K562 (cell line): Measurements from ENCODE around the gene DNAH8. TPM values are rescaled to one million over a fixed set of nuclear protein-coding genes. Genes with fewer than 3 reads are reported as not detected.
A peak's percentile ranks its signal among the peaks of the same experiment; 100 is the strongest.

Source experiments
- ATAC-seq: fragments of 200-7000 bp; cut with Tn5 transposase; 3 replicates; pipeline ENCODE4 v1.9.1; 2020; ENCODE audit warnings: moderate library complexity
- BruUV-seq: library from RNA; stranded (reverse); fragments of 400-500 nt; replicated peaks from 2 replicates; lab custom pipeline; 2021; lab: Mats Ljungman, UMichigan
- CTCF ChIA-PET: fragments of 300-600 bp; formaldehyde crosslinking; extraction: SDS; loops from one replicate; lab custom pipeline; 2021; ENCODE audit warnings: low intra/inter-chr PET ratio; lab: Yijun Ruan, JAX
- POLR2A ChIA-PET: fragments of 300-600, 350-650 bp; sonication (Branson Sonifier 250); formaldehyde crosslinking; extraction: SDS; loops from one replicate; lab custom pipeline; 2021; ENCODE audit warnings: antibody characterized with exemption, inconsistent platforms; lab: Yijun Ruan, JAX
- DNase-seq, 4 experiments: peaks; one replicate each; pipeline versions ENCODE4 v3.0.0 to v3.0.0-alpha.2; 2011 to 2018; ENCODE audit warnings: low spot score in 3 of 4, mixed read lengths in 3 of 4; ENCODE audit errors: extremely low read depth in 1 of 4
- FAIRE-seq: peaks from 2 replicates; lab custom pipeline; 2011; peaks lifted over from hg19 to GRCh38; lab: Jason Lieb, UNC
- H2AFZ ChIP-seq: 2 replicates; pipeline ENCODE4 v1.6.0; 2011; ENCODE audit warnings: low read depth, low read length, control low read depth, inconsistent platforms
- H3K27ac ChIP-seq: fragments of 200-600 bp; 3 replicates; pipeline ENCODE4 v1.8.0; 2011; ENCODE audit warnings: low read depth, mild to moderate bottlenecking, control low read depth, inconsistent platforms, low read length, moderate library complexity, mixed read lengths; ENCODE audit errors: extremely low read depth
- H3K27me3 ChIP-seq, 2 experiments: fragments of 300-600 bp in 1 of 2; 2 replicates in 1 of 2; 3 replicates in 1 of 2; pipeline versions ENCODE4 v1.6.0 to v1.8.0; 2011; ENCODE audit warnings: inconsistent platforms in 2 of 2, low read length in 2 of 2, mild to moderate bottlenecking in 1 of 2, mixed read lengths in 1 of 2, moderate library complexity in 1 of 2; ENCODE audit not compliant: control insufficient read depth in 2 of 2, insufficient read depth in 2 of 2
- H3K36me3 ChIP-seq: fragments of 300-600 bp; 3 replicates; pipeline ENCODE4 v1.8.0; 2011; ENCODE audit warnings: mild to moderate bottlenecking, low read length, inconsistent platforms; ENCODE audit not compliant: control insufficient read depth, insufficient read depth
- H3K4me1 ChIP-seq, 2 experiments: fragments of 200-600 bp in 1 of 2; replicated peaks in 1 of 2; 2 replicates in 1 of 2; 3 replicates in 1 of 2; pipeline versions ENCODE4 v1.5.1 to v1.8.0; 2011; ENCODE audit warnings: inconsistent platforms in 2 of 2, low read length in 2 of 2, mild to moderate bottlenecking in 1 of 2, mixed read lengths in 1 of 2, moderate library complexity in 1 of 2; ENCODE audit not compliant: control insufficient read depth in 2 of 2, insufficient read depth in 2 of 2
- H3K4me2 ChIP-seq: 2 replicates; pipeline ENCODE4 v1.6.1; 2011; ENCODE audit warnings: low read length, control low read depth, inconsistent platforms, mixed read lengths; ENCODE audit not compliant: insufficient read depth
- H3K4me3 ChIP-seq: fragments of 200-600 bp; sonication (generic), shearing (Covaris generic); 2 replicates; pipeline ENCODE4 v1.5.1; 2016; ENCODE audit warnings: control low read depth, inconsistent platforms
- H3K79me2 ChIP-seq: fragments of 200-600 bp; 3 replicates; pipeline ENCODE4 v1.8.0; 2011; ENCODE audit warnings: low read length, inconsistent platforms; ENCODE audit not compliant: control insufficient read depth, insufficient read depth
- H3K9ac ChIP-seq, 2 experiments: 2 replicates each; pipeline versions ENCODE4 v1.6.0 to v1.6.1; 2011; ENCODE audit warnings: low read depth in 2 of 2, low read length in 2 of 2, control low read depth in 1 of 2, inconsistent platforms in 1 of 2, mild to moderate bottlenecking in 1 of 2, mixed read lengths in 1 of 2; ENCODE audit not compliant: insufficient read depth in 1 of 2
- H3K9me1 ChIP-seq: one replicate; pipeline ENCODE4 v1.6.0; 2011; ENCODE audit warnings: inconsistent platforms, mild to moderate bottlenecking, low read length, moderate library complexity; ENCODE audit not compliant: control insufficient read depth, insufficient read depth
- H3K9me3 ChIP-seq: replicated peaks from 2 replicates; pipeline ENCODE4 v1.5.1; 2011; ENCODE audit warnings: low read depth, low read length, inconsistent platforms; ENCODE audit not compliant: control insufficient read depth, insufficient read depth
- H4K20me1 ChIP-seq: replicated peaks from 2 replicates; pipeline ENCODE4 v1.6.1; 2011; ENCODE audit warnings: low read length, inconsistent platforms, mixed read lengths; ENCODE audit not compliant: control insufficient read depth, insufficient read depth
- GABPA ChIP-seq: fragments of 200-800 bp; sonication (Bioruptor generic); conservative IDR thresholded peaks from 2 replicates; pipeline ENCODE4 v1.6.1; 2016; ENCODE audit warnings: low read depth, missing genetic modification characterization, missing compliant biosample characterization
- NBN ChIP-seq: fragments of 450-650 bp; IDR thresholded peaks from 2 replicates; pipeline ENCODE4 v1.6.1; 2016; ENCODE audit warnings: low read depth, mild to moderate bottlenecking
- SMARCA5 ChIP-seq: fragments of 450-650 bp; IDR thresholded peaks from 2 replicates; pipeline ENCODE4 v1.6.1; 2016
- TEAD4 ChIP-seq, 2 experiments: sonication (generic) in 1 of 2; formaldehyde crosslinking in 1 of 2; IDR thresholded peaks; 2 replicates each; pipeline versions ENCODE4 v1.6.1 to v1.8.0; 2012 to 2022; ENCODE audit warnings: borderline replicate concordance in 1 of 2, inconsistent platforms in 1 of 2, low read length in 1 of 2, mild to moderate bottlenecking in 1 of 2, missing genetic modification reagents in 1 of 2
- ZBTB17 ChIP-seq: fragments of 450-650 bp; formaldehyde crosslinking; IDR thresholded peaks from 2 replicates; pipeline ENCODE4 v1.4.0; 2020; ENCODE audit warnings: mild to moderate bottlenecking
- ZNF175 ChIP-seq: fragments of 200-800 bp; sonication (Bioruptor generic); IDR thresholded peaks from 2 replicates; pipeline ENCODE4 v1.6.1; 2016; ENCODE audit warnings: low read depth, mild to moderate bottlenecking, missing genetic modification characterization, missing compliant biosample characterization
- ZNF184 ChIP-seq: sonication (generic); formaldehyde crosslinking; IDR thresholded peaks from 2 replicates; pipeline ENCODE4 v1.5.0; 2020; ENCODE audit warnings: missing genetic modification reagents
- WGBS: fragments of 100-300 bp; shearing (Covaris generic); methylation state at CpG from one replicate; pipeline ENCODE4 v1.1.6; 2016; ENCODE audit warnings: low coverage, mixed read lengths; ENCODE audit not compliant: insufficient coverage; ENCODE audit errors: missing lambda C conversion rate; 5-methylcytosine and 5-hydroxymethylcytosine counted together
- in situ Hi-C: fragments of 300-500 bp; cut with MboI; formaldehyde crosslinking; loops from 4 replicates; pipeline ENCODE4 v1.15.0; 2018; ENCODE audit warnings: inconsistent platforms, mixed read lengths
- intact Hi-C: fragments of 100-400 bp; cut with micrococcal nuclease; formaldehyde crosslinking; loops from 2 replicates; pipeline ENCODE4 v1.14.2; 2022
- polyA plus RNA-seq, 8 experiments: library from polyadenylated mRNA; depleted of rRNA in 4 of 8; stranded (reverse) in 5 of 8; unstranded in 3 of 8; fragments of >200 nt; fragmentation: Nextera tagmentation in 2 of 8; fragmentation: Illumina TruSeq in 1 of 8; extraction: Ambion mirVana in 2 of 8; extraction: Trizol in 1 of 8; gene quantifications; 2 replicates each; pipeline versions ENCODE4 v1.2.1 to v1.2.3, GENCODE V29; 2011 to 2014; ENCODE audit warnings: inconsistent platforms in 1 of 8, missing spikeins in 1 of 8
- total RNA-seq, 7 experiments: library from RNA; depleted of rRNA in 6 of 7; stranded (reverse); fragments of >200 nt in 6 of 7; fragmentation: Illumina TruSeq in 2 of 7; extraction: Trizol in 2 of 7; gene quantifications; 2 replicates each; pipeline versions ENCODE4 v1.2.1 to v1.2.3, GENCODE V29; 2011 to 2021; ENCODE audit warnings: low replicate concordance in 1 of 7
- TF ChIP-seq, protein P1 (sequence below): fragments of 250-450 bp; sonication (Bioruptor Pico); IDR thresholded peaks from 2 replicates; pipeline ENCODE4 v1.4.0; 2020

Gene DNAH8
- total and polyA plus RNA-seq, 9 of the 15 experiments (the other 6 are each of a cell fraction or from before 2014, with no cell fraction given), result 1.2 to 4.2 (median 2.9) TPM

DNA sequence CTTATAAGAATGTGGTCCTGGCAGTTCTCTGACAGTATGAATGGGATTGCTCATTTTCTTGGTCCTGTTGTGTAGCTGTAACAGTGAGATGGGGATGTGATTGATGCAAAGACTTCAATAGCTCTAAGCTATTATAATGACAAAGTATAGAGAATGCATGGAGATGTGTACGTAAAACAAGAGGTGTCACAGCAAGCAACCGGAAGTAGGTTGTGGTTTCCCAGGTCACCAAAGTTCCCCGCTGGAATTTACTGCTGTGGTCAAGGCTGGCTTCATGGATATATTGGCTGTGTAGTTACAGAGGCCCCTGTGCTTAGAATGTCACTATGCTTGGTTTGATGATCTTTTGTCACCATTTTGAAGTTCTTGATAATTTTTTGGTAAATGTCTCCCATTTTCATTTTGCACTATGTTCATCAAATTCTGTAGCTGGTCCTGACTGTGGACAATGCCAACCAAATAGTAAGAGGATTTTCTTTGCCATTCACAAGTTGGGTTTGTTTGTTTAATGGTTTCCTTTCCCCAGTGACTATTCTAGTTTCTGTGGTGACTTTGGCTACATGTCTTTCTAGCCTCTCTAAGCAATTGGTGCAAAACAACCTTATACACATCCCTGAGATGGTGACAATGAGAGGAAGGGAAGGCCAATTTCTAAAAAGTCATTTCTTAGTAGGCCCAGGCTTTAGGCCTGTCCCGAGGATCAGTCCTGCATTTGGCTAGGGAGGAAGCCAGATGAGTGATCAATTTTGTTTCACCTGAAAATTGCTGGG lies 10.5 kb downstream of the DNAH8 start:
- H3K9ac ChIP-seq, result no peak overlapping the region
- in situ Hi-C loops (no loop called here), intact Hi-C loops (no loop called here)
- H3K79me2 ChIP-seq, result peaks cover 24% of the 10 kb centered on the region
- no peaks in the 10 kb centered on the region for H3K9me3 ChIP-seq
- H3K4me2 ChIP-seq, result peak overlapping the region; percentile 60
- H3K9me1 ChIP-seq, result no peaks in the 10 kb centered on the region
- H3K4me3 ChIP-seq, result no peak overlapping the region
- H3K4me1 ChIP-seq, result peaks cover 0 to 8% of the 10 kb centered on the region in 2 experiments; a peak in 2 of 5 replicates
- ChIA-PET CTCF (no interaction called here), POLR2A (interaction anchor here (0.6 to 2.4 kb wide), 5 partner anchors 8 to 41 kb away, joined by 3 to 12 read pairs (median 3); partner anchors contain the start of genes DNAH8 and GLO1)
- FAIRE-seq (peak; percentile 54), ATAC-seq (no peak), DNase-seq (peak in 1 of 4 experiments; percentile 46)
- WGBS, result 29% methylated on average over 4 of the region's 4 CpGs
- no TSS peak for BruUV-seq
- H3K36me3 ChIP-seq, result no peaks in the 10 kb centered on the region; the same call in 2 of the 3 replicates
- H4K20me1 ChIP-seq, result no peaks in the 10 kb centered on the region
- H3K27me3 ChIP-seq, result no peaks in the 10 kb centered on the region
- 0 out of 2 replicates have a peak overlapping the region, but pooled peaks have one; percentile 20 for H2AFZ ChIP-seq
- H3K27ac ChIP-seq, result no peak overlapping the region
- TF ChIP-seq ZNF175, result no peak
- no peak for TF ChIP-seq NBN
- TF ChIP-seq ZBTB17 (CRISPR knock-in tag), result no peak
- TF ChIP-seq, protein P1, sequence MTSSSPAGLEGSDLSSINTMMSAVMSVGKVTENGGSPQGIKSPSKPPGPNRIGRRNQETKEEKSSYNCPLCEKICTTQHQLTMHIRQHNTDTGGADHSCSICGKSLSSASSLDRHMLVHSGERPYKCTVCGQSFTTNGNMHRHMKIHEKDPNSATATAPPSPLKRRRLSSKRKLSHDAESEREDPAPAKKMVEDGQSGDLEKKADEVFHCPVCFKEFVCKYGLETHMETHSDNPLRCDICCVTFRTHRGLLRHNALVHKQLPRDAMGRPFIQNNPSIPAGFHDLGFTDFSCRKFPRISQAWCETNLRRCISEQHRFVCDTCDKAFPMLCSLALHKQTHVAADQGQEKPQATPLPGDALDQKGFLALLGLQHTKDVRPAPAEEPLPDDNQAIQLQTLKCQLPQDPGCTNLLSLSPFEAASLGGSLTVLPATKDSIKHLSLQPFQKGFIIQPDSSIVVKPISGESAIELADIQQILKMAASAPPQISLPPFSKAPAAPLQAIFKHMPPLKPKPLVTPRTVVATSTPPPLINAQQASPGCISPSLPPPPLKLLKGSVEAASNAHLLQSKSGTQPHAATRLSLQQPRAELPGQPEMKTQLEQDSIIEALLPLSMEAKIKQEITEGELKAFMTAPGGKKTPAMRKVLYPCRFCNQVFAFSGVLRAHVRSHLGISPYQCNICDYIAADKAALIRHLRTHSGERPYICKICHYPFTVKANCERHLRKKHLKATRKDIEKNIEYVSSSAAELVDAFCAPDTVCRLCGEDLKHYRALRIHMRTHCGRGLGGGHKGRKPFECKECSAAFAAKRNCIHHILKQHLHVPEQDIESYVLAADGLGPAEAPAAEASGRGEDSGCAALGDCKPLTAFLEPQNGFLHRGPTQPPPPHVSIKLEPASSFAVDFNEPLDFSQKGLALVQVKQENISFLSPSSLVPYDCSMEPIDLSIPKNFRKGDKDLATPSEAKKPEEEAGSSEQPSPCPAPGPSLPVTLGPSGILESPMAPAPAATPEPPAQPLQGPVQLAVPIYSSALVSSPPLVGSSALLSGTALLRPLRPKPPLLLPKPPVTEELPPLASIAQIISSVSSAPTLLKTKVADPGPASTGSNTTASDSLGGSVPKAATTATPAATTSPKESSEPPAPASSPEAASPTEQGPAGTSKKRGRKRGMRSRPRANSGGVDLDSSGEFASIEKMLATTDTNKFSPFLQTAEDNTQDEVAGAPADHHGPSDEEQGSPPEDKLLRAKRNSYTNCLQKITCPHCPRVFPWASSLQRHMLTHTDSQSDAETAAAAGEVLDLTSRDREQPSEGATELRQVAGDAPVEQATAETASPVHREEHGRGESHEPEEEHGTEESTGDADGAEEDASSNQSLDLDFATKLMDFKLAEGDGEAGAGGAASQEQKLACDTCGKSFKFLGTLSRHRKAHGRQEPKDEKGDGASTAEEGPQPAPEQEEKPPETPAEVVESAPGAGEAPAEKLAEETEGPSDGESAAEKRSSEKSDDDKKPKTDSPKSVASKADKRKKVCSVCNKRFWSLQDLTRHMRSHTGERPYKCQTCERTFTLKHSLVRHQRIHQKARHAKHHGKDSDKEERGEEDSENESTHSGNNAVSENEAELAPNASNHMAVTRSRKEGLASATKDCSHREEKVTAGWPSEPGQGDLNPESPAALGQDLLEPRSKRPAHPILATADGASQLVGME (CRISPR knock-in tag), result no peak
- peak; percentile 52; the same call in 1 of the 2 replicates for TF ChIP-seq TEAD4 (IDR thresholded peaks at IDR 0.05; ENCODE audit: low read length)
- no peak for TF ChIP-seq TEAD4 (CRISPR knock-in tag; IDR thresholded peaks at IDR 0.05; ENCODE audit: borderline replicate concordance)
- TF ChIP-seq SMARCA5, result no peak
- no peak for TF ChIP-seq ZNF184 (CRISPR knock-in tag)
- TF ChIP-seq GABPA (tag), result peak; percentile 56
